ENCODE results near the gene SLC29A2.

- no peak for TF ChIP-seq POLR2A (IDR thresholded peaks at IDR 0.05)
- TF ChIP-seq CTCF (IDR thresholded peaks at IDR 0.05) = no peak
These were observed 10.0 kb downstream of the SLC29A2 start for GRCh38 chr11:66361502-66361941.
